Activated naive CD4-positive, alpha-beta T cell treated with anti-CD3 and anti-CD28 coated beads, Interleukin-2, amount 50 U/mL, for 24 hours (primary cell): ENCODE data around the gene CAMSAP1.

Experiments
- H3K27ac Mint-ChIP-seq: one replicate; pipeline ENCODE4 v1.8.0; 2021; ENCODE audit warnings: mild to moderate bottlenecking, mixed read lengths
- H3K27me3 Mint-ChIP-seq: one replicate; pipeline ENCODE4 v1.8.0; 2021; ENCODE audit warnings: mixed read lengths
- H3K36me3 Mint-ChIP-seq: one replicate; pipeline ENCODE4 v1.8.0; 2021; ENCODE audit warnings: mixed read lengths
- H3K4me1 Mint-ChIP-seq: one replicate; pipeline ENCODE4 v1.8.0; 2021; ENCODE audit warnings: mixed read lengths
- H3K4me3 Mint-ChIP-seq: one replicate; pipeline ENCODE4 v1.8.0; 2021; ENCODE audit warnings: mild to moderate bottlenecking, mixed read lengths
- H3K9me3 Mint-ChIP-seq: one replicate; pipeline ENCODE4 v1.8.0; 2021; ENCODE audit warnings: mixed read lengths

Gene CAMSAP1

GRCh38 chr9:135762921-135763320 lies 144.4 kb downstream of the CAMSAP1 start:
- Mint-ChIP-seq H3K4me3 (no peak overlapping the region), H3K27me3 (peaks cover 1% of the 10 kb centered on the region), H3K27ac (no peak overlapping the region), H3K4me1 (no peaks in the 10 kb centered on the region), H3K9me3 (no peaks in the 10 kb centered on the region), H3K36me3 (no peaks in the 10 kb centered on the region)

GRCh38 chr9:135761845-135762168 lies 145.5 kb downstream of the CAMSAP1 start:
- Mint-ChIP-seq H3K4me3 (no peak overlapping the region), H3K27me3 (peaks cover 1% of the 10 kb centered on the region), H3K9me3 (no peaks in the 10 kb centered on the region), H3K27ac (no peak overlapping the region), H3K4me1 (no peaks in the 10 kb centered on the region), H3K36me3 (no peaks in the 10 kb centered on the region)

GRCh38 chr9:135761150-135761844 lies 146.0 kb downstream of the CAMSAP1 start:
- peak overlapping the region; percentile 20 for H3K4me3 Mint-ChIP-seq
- no peaks in the 10 kb centered on the region for H3K9me3 Mint-ChIP-seq
- peaks cover 1% of the 10 kb centered on the region for H3K27me3 Mint-ChIP-seq
- no peaks in the 10 kb centered on the region for H3K36me3 Mint-ChIP-seq
- H3K4me1 Mint-ChIP-seq, result no peaks in the 10 kb centered on the region
- H3K27ac Mint-ChIP-seq, result no peak overlapping the region

- Mint-ChIP-seq H3K27me3 (peaks cover 1% of the 10 kb centered on the region), H3K4me3 (no peak overlapping the region), H3K9me3 (no peaks in the 10 kb centered on the region), H3K27ac (no peak overlapping the region), H3K4me1 (no peaks in the 10 kb centered on the region), H3K36me3 (no peaks in the 10 kb centered on the region)
These were observed 146.9 kb downstream of the CAMSAP1 start for GRCh38 chr9:135760465-135760864.

- Mint-ChIP-seq H3K9me3 (no peaks in the 10 kb centered on the region), H3K27me3 (no peaks in the 10 kb centered on the region), H3K4me3 (no peak overlapping the region)
These were observed 147.6 kb downstream of the CAMSAP1 start for GRCh38 chr9:135759676-135760300.

GRCh38 chr9:135758870-135759269 lies 148.5 kb downstream of the CAMSAP1 start:
- Mint-ChIP-seq H3K36me3 (no peaks in the 10 kb centered on the region), H3K9me3 (no peaks in the 10 kb centered on the region), H3K4me3 (no peak overlapping the region), H3K27me3 (no peaks in the 10 kb centered on the region), H3K27ac (no peak overlapping the region), H3K4me1 (no peaks in the 10 kb centered on the region)

More at GRCh38 chr9:135759676-135760300, 147.6 kb downstream of the CAMSAP1 start:
- no peaks in the 10 kb centered on the region for H3K36me3 Mint-ChIP-seq
- H3K4me1 Mint-ChIP-seq, result no peaks in the 10 kb centered on the region
- no peak overlapping the region for H3K27ac Mint-ChIP-seq
